HG03066 (cell line): ENCODE measurements around the gene RPL21.
"Not testable (repeated sequence)": the region's sequence is repeated elsewhere in the genome, so short reads cannot be mapped to it uniquely, and the experiment has no call there.

Experiments used
- ATAC-seq: cut with Tn5 transposase; IDR thresholded peaks from one replicate; pipeline ENCODE4 v1.9.1; 2021; ENCODE audit warnings: low read depth; ENCODE audit not compliant: unreplicated experiment

RPL21 gene

GRCh38 chr13:27283906-27284493 is 32.6 kb downstream of the RPL21 start:
- ATAC-seq = no peak

GRCh38 chr13:27288392-27288791 is 37.0 kb downstream of the RPL21 start:
- no peak for ATAC-seq

GRCh38 chr13:27289011-27289665 is 37.8 kb downstream of the RPL21 start:
- no peak for ATAC-seq

GRCh38 chr13:27290715-27291114 is 39.4 kb downstream of the RPL21 start:
- no peak for ATAC-seq

- not testable (repeated sequence) for ATAC-seq
These were observed 40.6 kb downstream of the RPL21 start for GRCh38 chr13:27291967-27292366.

GRCh38 chr13:27293076-27293691 is 41.8 kb downstream of the RPL21 start:
- no peak for ATAC-seq

GRCh38 chr13:27293873-27294515 is 42.6 kb downstream of the RPL21 start:
- no peak for ATAC-seq

GRCh38 chr13:27295096-27295495 is 43.7 kb downstream of the RPL21 start:
- no peak for ATAC-seq

GRCh38 chr13:27295660-27296059 is 44.3 kb downstream of the RPL21 start:
- no peak for ATAC-seq

- ATAC-seq = no peak
These were observed 45.1 kb downstream of the RPL21 start for GRCh38 chr13:27296496-27296895.

GRCh38 chr13:27298849-27299248 is 47.5 kb downstream of the RPL21 start:
- ATAC-seq = no peak

- not testable (repeated sequence) for ATAC-seq
These were observed 49.0 kb downstream of the RPL21 start for GRCh38 chr13:27300406-27300805.

GRCh38 chr13:27300941-27301586 is 49.7 kb downstream of the RPL21 start:
- ATAC-seq = no peak

- no peak for ATAC-seq
These were observed 51.4 kb downstream of the RPL21 start for GRCh38 chr13:27302643-27303262.

- ATAC-seq = no peak
These were observed 52.7 kb downstream of the RPL21 start for GRCh38 chr13:27304099-27304498.

- no peak for ATAC-seq
These were observed 53.3 kb downstream of the RPL21 start for GRCh38 chr13:27304611-27305010.
